Measurements from ENCODE around the gene CCDC30.

- no peak for TF ChIP-seq CTCF (conservative IDR thresholded peaks at IDR 0.05)
- no peak for TF ChIP-seq ZFX (IDR thresholded peaks at IDR 0.05)
These were observed 13.8 kb upstream of the CCDC30 start for GRCh38 chr1:42449256-42449655.
